ENCODE results near the gene IFT20.
A peak's percentile ranks its signal among the peaks of the same experiment; 100 is the strongest.

IFT20 gene, protein sequence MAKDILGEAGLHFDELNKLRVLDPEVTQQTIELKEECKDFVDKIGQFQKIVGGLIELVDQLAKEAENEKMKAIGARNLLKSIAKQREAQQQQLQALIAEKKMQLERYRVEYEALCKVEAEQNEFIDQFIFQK

DNA sequence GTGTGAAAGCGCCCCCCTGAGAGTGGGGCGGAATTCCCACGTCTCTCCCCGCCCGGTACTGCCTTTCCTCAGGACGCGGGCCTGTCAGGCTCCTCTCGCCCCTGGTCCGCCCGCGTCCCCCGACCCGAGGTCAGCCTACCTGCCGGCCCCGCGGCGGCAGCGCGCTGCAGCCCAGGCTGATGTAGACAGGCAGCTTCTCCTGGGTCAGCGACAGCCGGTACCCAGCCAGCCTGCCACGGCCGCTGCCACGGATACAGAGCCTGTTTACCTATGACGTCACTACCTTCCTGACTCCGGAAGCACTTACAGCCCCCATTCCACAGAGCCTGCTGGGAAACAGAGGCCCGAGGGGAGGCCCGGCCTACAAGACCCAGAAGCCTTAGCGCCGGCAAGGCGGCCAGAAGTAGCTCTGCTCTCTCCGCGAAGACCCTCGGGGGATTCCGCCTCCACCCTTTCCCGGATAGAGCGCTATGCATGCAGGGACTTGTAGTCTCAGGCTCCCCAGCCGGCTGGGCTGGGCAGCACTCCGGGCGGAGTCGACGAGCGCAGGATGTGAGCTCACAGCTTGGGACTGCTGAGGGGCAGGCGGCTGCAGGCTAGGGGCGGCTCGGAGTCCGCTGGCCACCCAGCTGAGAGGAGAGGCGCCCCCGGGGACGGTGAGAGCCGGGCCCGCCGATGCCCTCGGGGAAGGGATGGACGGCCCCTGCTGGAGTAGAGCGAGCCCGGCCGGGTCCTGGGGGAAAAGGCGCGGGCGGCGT lies at the start of gene IFT20, which contains the start of gene TNFAIP1:
Gene IFT20 (minus strand): TSS at position 272 of the 758 bp plus-strand sequence. CDS start 3,487 bp downstream, outside the sequence.
Gene TNFAIP1 (plus strand): TSS at position 561 of the 758 bp plus-strand sequence. CDS start 3,761 bp downstream, outside the sequence.
- peak; percentile 73 to 100 (median 99) for DNase-seq

DNA sequence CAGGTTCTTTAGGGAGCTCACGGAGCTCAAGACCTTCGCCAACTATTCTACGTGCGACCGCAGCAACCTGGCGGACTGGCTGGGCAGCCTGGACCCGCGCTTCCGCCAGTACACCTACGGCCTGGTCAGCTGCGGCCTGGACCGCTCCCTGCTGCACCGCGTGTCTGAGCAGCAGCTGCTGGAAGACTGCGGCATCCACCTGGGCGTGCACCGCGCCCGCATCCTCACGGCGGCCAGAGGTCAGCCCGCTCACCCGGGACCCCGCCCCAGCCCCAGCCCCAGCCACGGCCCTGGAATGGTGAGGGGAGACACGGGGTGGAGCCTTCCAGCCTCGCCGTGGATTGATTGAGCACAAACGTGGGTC lies 49.7 kb upstream of the IFT20 start:
- DNase-seq, result no peak

DNA sequence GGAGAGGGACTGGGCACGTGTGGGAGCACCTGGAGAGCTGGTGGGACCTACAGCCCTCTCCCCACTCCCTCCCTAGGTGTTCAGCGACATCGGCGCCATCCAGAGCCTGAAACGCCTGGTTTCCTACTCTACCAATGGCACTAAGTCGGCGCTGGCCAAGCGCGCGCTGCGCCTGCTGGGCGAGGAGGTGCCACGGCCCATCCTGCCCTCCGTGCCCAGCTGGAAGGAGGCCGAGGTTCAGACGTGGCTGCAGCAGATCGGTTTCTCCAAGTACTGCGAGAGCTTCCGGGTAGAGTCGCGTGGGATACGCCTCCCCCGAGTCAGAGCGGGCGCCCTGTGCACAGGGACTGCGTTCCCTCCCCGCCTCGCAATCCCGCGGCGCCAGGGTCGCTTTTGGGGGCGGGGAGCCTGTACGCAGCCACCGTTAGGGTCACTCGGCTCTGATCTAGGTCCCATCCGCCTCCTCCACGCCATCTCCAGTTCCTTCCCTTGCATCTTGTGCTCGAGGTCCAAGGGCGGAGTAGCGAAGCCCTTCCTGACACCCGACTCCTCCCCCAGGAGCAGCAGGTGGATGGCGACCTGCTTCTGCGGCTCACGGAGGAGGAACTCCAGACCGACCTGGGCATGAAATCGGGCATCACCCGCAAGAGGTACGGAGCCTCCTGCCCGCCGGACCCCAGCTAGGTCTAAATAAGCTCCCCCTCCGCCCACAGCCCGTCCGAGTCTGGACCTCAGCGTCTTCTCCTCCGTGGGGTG lies 49.2 kb upstream of the IFT20 start:
- peak in 10 of 51 donors; percentile 11 to 49 (median 28) for DNase-seq

DNA sequence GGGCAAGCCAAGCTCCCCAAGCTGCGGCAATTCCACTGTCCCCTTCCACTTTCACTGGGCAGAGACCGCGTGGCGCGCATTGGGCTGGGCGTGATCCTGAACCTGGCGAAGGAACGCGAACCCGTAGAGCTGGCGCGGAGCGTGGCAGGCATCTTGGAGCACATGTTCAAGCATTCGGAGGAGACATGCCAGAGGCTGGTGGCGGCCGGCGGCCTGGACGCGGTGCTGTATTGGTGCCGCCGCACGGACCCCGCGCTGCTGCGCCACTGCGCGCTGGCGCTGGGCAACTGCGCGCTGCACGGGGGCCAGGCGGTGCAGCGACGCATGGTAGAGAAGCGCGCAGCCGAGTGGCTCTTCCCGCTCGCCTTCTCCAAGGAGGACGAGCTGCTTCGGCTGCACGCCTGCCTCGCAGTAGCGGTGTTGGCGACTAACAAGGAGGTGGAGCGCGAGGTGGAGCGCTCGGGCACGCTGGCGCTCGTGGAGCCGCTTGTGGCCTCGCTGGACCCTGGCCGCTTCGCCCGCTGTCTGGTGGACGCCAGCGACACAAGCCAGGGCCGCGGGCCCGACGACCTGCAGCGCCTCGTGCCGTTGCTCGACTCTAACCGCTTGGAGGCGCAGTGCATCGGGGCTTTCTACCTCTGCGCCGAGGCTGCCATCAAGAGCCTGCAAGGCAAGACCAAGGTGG lies 46.0 kb upstream of the IFT20 start:
- DNase-seq, result peak in 18 of 51 donors; percentile 10 to 56 (median 32)

DNA sequence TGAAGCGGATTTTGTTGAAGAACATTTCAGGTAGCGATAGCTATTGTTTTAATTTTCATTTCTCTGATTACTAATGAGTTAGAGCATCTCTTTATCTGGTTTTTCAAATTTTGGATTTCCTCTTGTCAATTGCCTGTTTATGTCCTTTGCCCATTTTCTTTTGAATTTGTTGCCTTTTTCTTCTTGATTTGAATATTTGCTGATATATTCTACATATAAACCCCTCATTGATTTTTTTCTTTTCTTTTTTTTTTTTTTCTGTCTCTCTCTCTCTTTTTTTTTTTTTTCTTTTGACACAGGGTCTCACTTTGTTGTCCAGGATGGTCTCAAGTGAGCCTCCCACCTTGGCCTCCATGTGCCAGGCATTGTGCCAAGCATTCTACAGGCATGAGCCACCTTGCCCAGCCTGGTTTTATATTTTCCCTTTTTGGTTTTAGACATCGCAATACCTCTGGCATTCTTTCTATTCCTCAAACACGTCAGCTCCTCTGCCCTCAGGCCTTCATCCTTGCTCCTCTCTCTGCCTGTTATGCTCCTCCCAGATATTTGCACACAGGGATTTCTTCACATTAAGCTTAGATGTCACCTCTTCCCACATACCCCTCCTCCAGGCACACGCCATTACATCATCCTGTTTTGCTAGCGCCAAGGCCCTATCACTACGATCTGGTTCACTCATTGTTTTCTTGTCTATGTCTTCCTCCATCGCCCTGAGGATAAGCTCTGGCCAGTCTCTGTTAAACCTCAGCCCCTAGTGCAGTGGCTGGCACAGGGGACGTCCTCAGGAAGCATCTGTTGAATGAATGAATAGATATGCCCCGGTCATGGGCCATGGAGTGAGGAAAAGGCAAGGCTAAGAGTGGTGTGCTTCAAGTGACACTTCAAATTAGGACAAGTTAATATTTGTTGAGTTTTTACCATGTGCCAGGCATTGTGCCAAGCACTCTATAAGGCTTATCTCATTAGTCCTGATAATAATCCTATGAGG lies 44.8 kb upstream of the IFT20 start:
- DNase-seq, result no peak

DNA sequence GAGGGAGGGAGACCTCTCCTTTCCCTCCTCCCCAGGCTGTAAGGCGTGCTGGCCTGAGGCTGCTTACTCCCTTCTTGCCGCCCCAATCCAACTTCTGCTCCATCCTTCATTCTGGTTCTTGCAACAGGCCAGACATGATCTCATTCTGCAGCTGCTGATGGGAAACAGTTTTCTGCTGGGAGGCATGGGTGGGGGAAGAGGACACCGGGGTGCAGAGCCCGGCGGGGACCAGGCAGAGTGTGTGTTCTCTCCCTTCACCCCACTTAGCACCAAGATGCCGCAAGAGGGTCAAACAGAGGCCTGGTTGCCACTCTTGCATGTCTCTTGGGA lies 37.6 kb upstream of the IFT20 start:
- DNase-seq, result no peak

DNA sequence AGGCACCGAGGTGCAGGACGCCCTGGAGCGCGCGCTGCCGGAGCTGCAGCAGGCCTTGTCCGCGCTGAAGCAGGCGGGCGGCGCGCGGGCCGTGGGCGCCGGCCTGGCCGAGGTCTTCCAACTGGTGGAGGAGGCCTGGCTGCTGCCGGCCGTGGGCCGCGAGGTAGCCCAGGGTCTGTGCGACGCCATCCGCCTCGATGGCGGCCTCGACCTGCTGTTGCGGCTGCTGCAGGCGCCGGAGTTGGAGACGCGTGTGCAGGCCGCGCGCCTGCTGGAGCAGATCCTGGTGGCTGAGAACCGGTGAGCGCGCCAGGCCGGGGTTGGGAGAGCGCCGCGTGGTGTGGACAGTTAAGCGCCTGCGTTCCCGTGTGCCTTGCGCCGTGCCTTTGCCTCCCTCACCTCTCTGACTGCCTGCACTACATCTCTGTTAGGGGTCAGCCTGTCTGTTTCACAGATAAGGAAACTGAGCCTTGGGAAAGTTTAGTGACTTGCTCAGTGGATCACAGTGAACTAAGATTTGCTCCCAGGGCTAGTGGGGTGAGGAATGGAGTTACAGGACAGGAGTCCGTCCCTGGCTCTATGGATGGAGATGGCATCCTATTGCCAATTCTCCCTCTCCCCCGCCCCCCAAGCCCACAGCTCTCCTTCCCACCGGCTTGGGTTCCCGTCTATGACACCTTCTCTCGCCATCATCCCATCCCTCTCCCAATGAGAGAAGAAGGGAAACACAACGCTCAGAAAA lies 37.1 kb upstream of the IFT20 start:
- DNase-seq, result peak in 12 of 51 donors; percentile 9 to 61 (median 36)

DNA sequence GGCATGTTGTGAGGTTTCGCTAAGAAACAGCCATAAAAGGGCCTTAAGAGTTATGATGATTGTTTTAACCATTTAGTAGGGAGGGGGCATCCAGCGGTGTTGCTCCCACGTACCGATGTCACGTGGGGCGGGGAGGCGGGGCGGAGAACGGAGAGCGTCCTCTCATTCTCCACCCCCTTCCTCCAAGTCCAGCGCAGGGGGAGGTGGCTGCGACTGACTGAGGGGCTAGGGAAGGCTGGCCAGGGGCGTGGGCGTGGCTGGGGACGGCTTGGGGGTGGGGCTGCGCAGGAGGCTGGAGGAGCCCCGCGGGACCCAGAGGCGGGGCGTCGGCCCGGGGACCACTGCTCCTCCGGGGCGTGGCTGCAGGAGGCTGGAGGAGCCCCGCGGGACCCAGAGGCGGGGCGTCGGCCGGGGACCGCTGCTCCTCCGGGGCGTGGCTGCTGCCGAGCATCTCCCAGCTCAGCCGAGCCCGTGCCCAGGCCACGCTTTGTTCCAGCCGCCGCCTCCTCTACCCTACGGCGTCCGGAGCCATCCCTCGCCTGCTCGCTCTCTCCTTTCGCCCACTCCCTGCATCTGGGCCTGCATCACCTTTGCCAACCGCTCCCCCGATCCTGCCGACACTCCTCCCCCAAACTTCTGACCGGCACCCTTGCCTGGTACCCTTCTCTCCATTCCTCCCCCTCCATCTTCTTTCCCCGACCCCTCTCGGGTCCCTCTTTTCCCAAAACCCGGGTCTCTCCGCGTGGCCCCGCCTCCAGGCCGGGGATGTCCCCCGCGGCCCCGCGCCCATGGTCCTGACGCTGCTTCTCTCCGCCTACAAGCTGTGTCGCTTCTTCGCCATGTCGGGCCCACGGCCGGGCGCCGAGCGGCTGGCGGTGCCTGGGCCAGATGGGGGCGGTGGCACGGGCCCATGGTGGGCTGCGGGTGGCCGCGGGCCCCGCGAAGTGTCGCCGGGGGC lies 36.3 kb upstream of the IFT20 start, which contains the start of gene SARM1:
Gene SARM1 (plus strand): TSS at position 450 of the 958 bp plus-strand sequence. CDS start 339 bp downstream, at position 789.
- DNase-seq, result peak in 50 of 51 donors; percentile 12 to 87 (median 67)

DNA sequence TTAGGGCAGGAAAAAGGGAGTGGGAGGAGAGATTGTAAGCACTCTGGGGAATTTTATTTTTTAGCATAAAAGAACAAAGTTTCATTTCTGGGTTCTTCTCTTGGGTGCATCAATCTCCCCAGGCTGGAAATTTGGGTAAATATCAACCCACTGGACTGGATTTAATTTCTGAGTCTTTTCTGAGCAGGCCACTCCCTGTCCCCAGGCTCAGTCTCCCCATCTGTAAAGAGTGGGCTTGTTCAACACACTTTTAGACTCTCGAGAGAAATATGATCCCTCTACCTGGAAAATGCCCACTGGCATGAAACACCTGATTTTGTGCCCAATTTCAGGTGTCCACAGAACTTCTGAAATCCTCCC lies 35.5 kb upstream of the IFT20 start:
- DNase-seq, result no peak

DNA sequence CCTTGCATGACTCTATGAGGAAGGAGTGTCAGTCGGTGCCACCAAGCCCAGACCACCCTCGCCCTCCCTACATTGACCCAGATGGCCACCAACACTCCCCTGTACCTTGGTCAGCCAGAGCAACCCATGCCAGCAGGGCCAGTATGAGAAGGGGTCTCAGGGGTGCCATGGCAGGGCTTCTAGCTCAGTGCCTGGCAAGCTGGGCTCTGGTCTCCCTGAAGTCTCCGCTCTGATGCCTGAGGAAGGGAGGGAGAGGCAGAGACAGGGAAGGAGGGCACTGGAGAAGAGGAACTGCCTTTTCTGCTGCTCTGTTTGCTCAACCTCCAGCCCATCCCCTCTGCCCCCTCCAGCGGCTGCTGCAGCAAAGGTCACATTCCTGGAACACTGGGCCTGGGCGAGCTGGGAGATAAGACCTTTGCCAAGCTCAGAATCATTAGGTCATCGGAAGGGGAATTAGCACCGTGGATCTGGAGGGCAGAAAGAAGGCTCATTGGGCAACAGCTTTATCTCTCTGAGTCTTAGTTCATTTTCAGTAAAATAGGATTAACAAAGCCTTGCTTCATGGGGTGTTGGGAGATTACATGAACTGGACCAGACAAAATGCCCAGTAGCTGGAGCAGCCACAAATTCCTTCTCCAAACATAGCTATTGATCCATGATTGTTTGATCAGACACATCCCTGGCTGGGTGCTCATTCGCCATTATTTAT lies 34.9 kb upstream of the IFT20 start, which contains the start of gene VTN:
Gene VTN (minus strand): TSS at position 273 of the 709 bp plus-strand sequence. CDS start 104 bp downstream, at position 169.
- DNase-seq, result no peak

DNA sequence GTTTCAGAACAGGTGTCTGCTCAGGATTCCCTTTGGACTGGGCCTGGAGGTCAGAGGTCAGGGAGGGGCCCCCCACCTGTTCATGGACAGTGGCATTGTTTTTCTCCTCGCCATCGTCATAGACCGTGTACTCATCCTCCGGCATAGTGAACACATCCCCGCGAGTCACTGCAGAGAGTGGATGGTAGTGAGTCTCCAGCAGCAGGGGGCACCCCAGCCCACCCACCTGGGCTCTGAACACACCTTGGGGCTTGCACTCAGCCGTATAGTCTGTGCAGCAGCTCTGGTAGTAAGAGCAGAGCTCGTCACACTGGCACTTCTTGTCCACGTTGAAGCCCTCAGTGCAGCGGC lies 34.4 kb upstream of the IFT20 start:
- no peak for DNase-seq

DNA sequence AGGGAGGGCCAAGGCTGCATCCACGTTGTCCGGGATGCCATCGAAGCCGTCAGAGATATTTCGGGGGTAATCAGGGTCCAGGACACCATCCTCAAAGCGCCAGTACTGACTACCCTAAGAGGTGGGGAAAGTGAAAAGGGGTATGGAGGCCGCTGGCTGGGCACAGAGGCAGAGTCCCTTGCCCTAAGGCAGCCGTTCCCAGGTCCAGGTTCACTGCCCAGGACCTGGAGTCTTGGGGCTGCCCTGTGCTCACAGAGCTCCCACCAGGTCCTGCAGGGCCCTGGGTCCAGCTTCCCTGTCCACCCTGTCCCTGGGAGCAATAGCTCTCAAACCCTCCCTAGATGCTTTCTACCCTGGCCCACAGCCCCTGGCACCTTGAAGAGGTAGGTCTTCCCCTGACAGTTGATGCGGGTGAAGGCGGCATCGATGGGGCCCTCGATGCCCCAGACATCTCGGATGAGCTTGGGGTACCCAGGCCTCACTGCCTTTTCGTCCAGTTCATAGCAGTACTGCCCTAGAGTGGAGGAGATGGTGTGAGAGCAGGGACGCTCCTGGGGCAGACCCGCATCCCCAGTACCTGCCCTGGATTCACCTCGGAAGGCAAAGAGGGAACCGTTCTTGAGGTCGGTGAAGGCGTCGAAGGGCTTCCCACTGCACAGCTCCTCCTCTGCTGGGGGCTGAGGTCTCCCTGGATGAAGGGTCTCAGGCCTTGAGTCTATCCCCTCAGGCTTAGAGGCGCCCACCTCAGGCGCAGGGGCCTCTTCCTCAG lies 33.8 kb upstream of the IFT20 start:
- DNase-seq, result no peak

DNA sequence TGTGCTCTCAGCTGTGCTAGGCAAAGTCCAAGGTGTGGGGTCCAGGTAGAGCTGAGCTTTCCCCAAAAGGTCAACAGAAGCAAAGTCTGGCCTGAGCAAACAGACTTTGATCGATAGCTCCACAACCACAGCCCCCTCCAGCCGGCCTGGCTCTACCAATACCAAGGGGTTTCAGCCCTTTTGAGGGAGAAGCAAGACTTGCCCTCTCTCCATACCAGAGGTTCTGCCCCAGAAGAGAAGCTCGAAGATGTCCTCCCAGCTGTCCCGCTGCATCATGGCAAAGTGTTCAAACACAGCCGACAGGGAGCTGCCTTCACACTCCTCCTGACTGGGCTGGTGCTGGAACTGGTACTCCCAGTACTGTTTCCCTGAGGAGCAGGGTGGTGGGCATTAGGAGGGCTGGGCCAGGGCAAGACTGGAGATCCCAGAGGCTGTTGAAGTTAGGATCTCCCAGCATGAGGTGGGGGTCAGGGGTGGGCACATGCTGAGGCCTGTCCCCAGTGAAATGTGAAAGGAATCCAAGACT lies 33.1 kb upstream of the IFT20 start:
- DNase-seq, result no peak

DNA sequence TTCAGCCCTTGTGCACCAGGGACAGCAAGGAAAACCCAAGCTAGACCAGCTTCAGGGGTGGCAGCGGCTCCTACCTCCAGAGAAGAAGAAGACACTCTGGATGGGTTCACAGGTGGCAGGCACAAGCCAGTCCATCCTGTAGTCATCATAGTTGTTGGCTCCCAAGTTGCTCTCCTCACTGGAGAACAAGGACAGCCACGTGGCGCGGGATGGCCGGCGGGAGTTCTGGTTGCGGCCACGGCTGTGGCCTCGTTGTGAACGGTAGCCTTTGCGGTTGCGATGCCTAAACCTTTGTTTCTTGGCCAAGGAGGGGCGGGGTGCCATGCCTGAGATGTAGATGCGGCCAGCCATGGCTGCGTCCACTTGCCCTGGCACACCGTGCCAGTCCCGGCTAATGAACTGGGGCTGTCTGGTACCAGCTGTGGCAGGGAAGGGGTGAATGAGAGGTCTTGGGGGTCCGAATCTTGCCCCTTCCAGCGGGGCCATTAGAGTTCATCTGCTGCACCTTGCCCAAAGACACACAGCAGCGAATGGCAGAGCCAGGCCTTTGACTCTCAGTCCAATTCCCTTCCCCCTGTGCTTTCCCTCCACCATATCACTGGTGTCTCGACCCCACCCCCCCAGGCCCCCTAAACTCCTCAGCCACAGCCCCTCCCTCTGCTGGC lies 32.5 kb upstream of the IFT20 start:
- no peak for DNase-seq

DNA sequence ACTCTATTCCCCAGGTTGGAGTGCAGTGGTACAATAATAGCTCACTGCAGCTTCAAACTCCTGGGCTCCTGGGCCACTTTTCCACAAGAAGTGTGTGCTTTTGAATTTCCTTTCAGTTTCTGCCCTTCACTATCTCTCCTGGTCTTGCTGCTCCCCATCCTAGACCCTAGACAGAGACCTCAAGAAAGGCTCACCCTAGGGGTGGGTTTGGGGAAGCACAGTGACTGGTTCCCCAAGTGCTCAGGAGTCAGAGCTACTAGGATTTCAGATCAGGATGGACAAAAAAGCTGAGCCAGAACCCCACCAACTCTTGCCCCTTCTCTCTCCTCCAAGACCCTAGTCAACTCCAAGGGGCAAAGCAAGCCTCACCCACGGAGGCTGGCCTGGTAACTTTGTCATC lies 31.3 kb upstream of the IFT20 start:
- no peak for DNase-seq

DNA sequence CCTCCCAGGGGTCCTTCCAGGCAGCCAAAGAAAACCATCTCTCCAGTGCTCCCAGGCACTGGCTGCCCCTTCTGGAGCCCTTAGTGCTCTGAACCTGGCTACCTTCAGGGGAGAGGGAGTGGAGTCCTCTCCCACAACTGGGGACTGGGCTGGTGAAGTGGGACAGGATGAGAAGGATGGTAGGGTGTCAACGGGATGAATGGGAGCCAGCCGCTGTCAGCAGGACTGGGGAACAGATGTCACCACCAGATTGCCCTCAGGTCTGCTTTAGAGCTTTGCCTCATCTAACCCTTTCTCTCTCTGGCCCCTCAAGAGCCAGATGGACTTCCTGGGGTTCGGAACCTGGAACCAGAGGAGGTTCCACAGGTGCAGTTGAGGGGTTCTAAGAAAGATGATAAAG lies 30.2 kb upstream of the IFT20 start:
- no peak for DNase-seq
